ENCODE measurements around the gene NPFFR1.

- no peak for TF ChIP-seq CTCF (IDR thresholded peaks at IDR 0.05)
- TF ChIP-seq POLR2A (IDR thresholded peaks at IDR 0.05), result no peak
Measured at GRCh38 chr10:70269741-70270140, 14.1 kb downstream of the NPFFR1 start.

Measured in esophagus squamous epithelium (tissue), 4 donors.